Measurements from ENCODE around the gene TWIST1.

DNA sequence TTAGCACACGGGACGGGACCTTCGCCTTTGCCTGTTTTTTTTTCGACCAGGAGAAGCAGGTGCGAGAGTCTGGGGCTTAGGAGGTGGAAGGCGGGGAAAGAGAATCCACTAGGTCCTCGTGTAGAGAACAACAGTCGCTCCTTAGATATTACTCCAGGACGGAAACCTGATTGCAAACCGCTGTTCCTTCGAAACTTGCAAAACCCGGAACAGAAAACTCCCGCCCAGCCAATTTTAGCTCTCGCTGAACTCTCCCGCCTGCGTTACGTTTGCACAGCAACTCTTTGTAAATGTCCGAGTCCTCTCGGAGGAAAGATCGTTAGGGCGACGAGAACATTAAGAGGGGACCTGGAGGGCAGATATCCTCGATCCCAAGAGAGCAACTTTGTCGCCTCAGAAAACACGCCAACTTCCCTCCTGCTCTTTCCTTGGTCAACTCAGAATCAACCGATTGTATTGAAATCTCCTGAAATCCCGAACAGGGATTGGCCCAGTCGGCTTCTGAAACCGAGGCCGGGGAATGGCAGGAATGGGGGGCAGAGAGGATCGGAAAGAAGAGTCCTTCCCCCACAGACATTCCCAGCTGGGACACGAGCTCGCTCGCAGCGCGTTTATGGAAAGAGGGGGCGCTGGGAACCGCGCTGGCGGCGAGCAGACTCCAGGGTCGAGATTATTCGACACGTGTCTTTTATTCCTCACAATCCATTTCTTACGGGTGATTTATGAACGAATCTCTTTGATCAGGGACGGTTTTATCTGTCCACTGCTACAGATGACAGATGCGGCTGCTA lies 9.9 kb downstream of the TWIST1 start:
- TF ChIP-seq POLR2AphosphoS5 (IDR thresholded peaks at IDR 0.05; ENCODE audit: low read depth): no peak
- TF ChIP-seq, protein P1, sequence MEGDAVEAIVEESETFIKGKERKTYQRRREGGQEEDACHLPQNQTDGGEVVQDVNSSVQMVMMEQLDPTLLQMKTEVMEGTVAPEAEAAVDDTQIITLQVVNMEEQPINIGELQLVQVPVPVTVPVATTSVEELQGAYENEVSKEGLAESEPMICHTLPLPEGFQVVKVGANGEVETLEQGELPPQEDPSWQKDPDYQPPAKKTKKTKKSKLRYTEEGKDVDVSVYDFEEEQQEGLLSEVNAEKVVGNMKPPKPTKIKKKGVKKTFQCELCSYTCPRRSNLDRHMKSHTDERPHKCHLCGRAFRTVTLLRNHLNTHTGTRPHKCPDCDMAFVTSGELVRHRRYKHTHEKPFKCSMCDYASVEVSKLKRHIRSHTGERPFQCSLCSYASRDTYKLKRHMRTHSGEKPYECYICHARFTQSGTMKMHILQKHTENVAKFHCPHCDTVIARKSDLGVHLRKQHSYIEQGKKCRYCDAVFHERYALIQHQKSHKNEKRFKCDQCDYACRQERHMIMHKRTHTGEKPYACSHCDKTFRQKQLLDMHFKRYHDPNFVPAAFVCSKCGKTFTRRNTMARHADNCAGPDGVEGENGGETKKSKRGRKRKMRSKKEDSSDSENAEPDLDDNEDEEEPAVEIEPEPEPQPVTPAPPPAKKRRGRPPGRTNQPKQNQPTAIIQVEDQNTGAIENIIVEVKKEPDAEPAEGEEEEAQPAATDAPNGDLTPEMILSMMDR (IDR thresholded peaks at IDR 0.05; ENCODE audit: insufficient read depth, low read length): no peak
